ENCODE data around the gene TNK2.
"Not testable (repeated sequence)": the region's sequence is repeated elsewhere in the genome, so short reads cannot be mapped to it uniquely, and the experiment has no call there.

TNK2 gene

GRCh38 chr3:195883160-195883559 lies 25.2 kb downstream of the TNK2 start:
- DNase-seq = no peak

GRCh38 chr3:195882002-195882441 lies 26.3 kb downstream of the TNK2 start:
- no peak for DNase-seq

- no peak for DNase-seq
Observed at GRCh38 chr3:195881276-195881988, 26.9 kb downstream of the TNK2 start.

GRCh38 chr3:195880037-195880431 lies 28.3 kb downstream of the TNK2 start:
- DNase-seq = no peak

GRCh38 chr3:195879416-195880036 lies 28.8 kb downstream of the TNK2 start:
- no peak for DNase-seq

- no peak for DNase-seq
Observed at GRCh38 chr3:195878424-195879274, 29.7 kb downstream of the TNK2 start.

GRCh38 chr3:195877767-195878423 lies 30.5 kb downstream of the TNK2 start:
- DNase-seq = no peak

GRCh38 chr3:195877136-195877715 lies 31.1 kb downstream of the TNK2 start:
- no peak for DNase-seq

- no peak for DNase-seq
Observed at GRCh38 chr3:195876297-195877064, 31.9 kb downstream of the TNK2 start.

- DNase-seq = no peak
Observed at GRCh38 chr3:195875482-195876236, 32.7 kb downstream of the TNK2 start.

GRCh38 chr3:195873971-195874370 lies 34.4 kb downstream of the TNK2 start:
- DNase-seq = no peak

GRCh38 chr3:195873281-195873887 lies 35.0 kb downstream of the TNK2 start:
- no peak for DNase-seq

- no peak for DNase-seq
Observed at GRCh38 chr3:195872800-195873199, 35.6 kb downstream of the TNK2 start.

- no peak for DNase-seq
Observed at GRCh38 chr3:195872097-195872496, 36.3 kb downstream of the TNK2 start.

- not testable (repeated sequence) for DNase-seq
Observed at GRCh38 chr3:195871686-195872085, 36.7 kb downstream of the TNK2 start.

GRCh38 chr3:195870937-195871336 lies 37.4 kb downstream of the TNK2 start:
- no peak for DNase-seq

- DNase-seq = no peak
Observed at GRCh38 chr3:195870442-195870841, 37.9 kb downstream of the TNK2 start.

GRCh38 chr3:195869413-195870001 lies 38.8 kb downstream of the TNK2 start:
- no peak for DNase-seq

- DNase-seq = no peak
Observed at GRCh38 chr3:195868866-195869412, 39.4 kb downstream of the TNK2 start.

GRCh38 chr3:195868336-195868865 lies 40.0 kb downstream of the TNK2 start:
- DNase-seq = no peak

All from stimulated activated CD4-positive, alpha-beta T cell treated with anti-CD3 and anti-CD28 coated beads, Interleukin-1b, Interleukin-23, amount 100 ng/mL, for 48 hours (primary cell).